ENCODE measurements around the gene GNAI3.

Gene GNAI3

DNA sequence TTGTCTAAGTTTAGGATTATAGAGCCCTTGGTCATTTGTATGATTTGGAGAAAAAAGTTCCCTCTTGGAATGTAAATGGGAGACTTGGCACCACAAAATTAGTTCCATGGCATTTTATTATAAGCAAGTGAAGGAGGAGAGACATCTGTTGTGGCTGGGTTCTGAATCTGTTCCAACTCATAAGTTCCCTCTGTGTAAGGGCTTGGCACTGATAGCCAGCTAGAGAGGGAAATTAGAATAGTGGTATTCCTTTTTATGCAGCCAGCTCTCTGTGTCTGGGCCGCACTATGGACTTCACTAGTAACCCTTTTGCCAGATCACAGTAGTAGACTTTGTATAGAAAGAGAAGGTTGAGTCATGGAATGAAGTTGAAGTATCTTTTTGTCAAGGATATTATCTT is 31.1 kb downstream of the GNAI3 start:
- no peak overlapping the region for H3K18ac ChIP-seq (ENCODE audit: low read length)
- DNase-seq (ENCODE audit: low spot score): no peak

DNA sequence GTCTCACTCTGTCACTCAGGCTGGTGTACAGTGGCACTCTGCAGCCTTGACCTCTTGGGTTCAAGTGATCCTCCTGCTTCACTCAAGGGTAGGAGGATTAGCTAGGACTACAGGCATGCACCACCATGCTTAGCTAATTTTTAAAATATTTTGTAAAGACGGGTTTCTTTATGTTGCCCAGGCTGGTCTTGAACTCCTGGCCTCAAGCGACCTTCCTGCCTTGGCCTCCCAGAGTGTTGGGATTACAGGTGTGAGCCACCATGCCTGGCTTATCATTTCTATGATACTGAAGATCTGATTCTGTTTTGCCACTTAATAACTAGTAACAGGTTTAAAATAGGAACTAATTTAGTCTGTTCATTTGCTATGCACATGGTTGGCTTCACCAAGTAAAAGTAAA is 33.6 kb downstream of the GNAI3 start:
- Histone ChIP-seq H3K23ac (ENCODE audit: low read depth, low read length, poor library complexity) (no peak overlapping the region), H3K18ac (ENCODE audit: low read length) (no peak overlapping the region), H3K36me3 (replicated peaks in 1 of 2; ENCODE audit: control insufficient read depth in 2 of 2, insufficient read depth in 2 of 2, low read length in 2 of 2) (peaks cover 5 to 93% of the 10 kb centered on the region in 2 donors), H2BK12ac (ENCODE audit: low read length) (no peak overlapping the region), H3K4me1 (ENCODE audit: control insufficient read depth in 2 of 2, insufficient read depth in 1 of 2, low read depth in 1 of 2, low read length in 2 of 2) (no peaks in the 10 kb centered on the region), H4K91ac (ENCODE audit: low read depth, low read length, poor library complexity) (no peak overlapping the region), H2AFZ (ENCODE audit: low read length) (no peak overlapping the region), H3K9me3 (replicated peaks in 1 of 2; ENCODE audit: control insufficient read depth in 2 of 2, insufficient read depth in 1 of 2, low read depth in 1 of 2, low read length in 2 of 2) (no peaks in the 10 kb centered on the region), H3K4ac (ENCODE audit: low read length) (no peak overlapping the region), H3K79me1 (ENCODE audit: low read depth, low read length) (peaks cover 1% of the 10 kb centered on the region), H3K9ac (ENCODE audit: low read depth, low read length, poor library complexity) (no peak overlapping the region), H2BK120ac (ENCODE audit: low read depth, low read length) (no peak overlapping the region), H2BK15ac (ENCODE audit: low read length) (no peak overlapping the region), H3K4me3 (ENCODE audit: low read length in 2 of 2) (no peak overlapping the region), H3K27me3 (ENCODE audit: control insufficient read depth in 3 of 3, insufficient read depth in 3 of 3, low read depth in 1 of 3, low read length in 3 of 3) (no peaks in the 10 kb centered on the region), H2AK5ac (ENCODE audit: low read depth, low read length) (no peak overlapping the region), H4K8ac (ENCODE audit: low read depth, low read length) (no peak overlapping the region), H2BK5ac (ENCODE audit: low read length) (no peak overlapping the region), H3K14ac (ENCODE audit: low read length) (no peak overlapping the region), H3K4me2 (ENCODE audit: insufficient read depth, low read length, poor library complexity, severe bottlenecking) (no peak overlapping the region), H3K27ac (replicated peaks; ENCODE audit: low read length) (no peak overlapping the region)
- WGBS, 2 donors (ENCODE audit: extremely low coverage in 2 of 2, insufficient read length in 2 of 2, insufficient replicate concordance in 1 of 2): no CpG with 5 or more reads among the region's 2 CpGs
- DNase-seq (ENCODE audit: low spot score): no peak

More for the DNA sequence above, 31.1 kb downstream of the GNAI3 start:
- no peak overlapping the region for H3K27ac ChIP-seq (replicated peaks; ENCODE audit: low read length)
- no peak overlapping the region for H4K8ac ChIP-seq (ENCODE audit: low read depth, low read length)
- H2BK12ac ChIP-seq (ENCODE audit: low read length): no peak overlapping the region
- H2AFZ ChIP-seq (ENCODE audit: low read length): no peak overlapping the region
- H3K4ac ChIP-seq (ENCODE audit: low read length): no peak overlapping the region
- no peak overlapping the region for H3K14ac ChIP-seq (ENCODE audit: low read length)
- H3K9ac ChIP-seq (ENCODE audit: low read depth, low read length, poor library complexity): no peak overlapping the region
- no peak overlapping the region for H3K4me3 ChIP-seq (ENCODE audit: low read length in 2 of 2)
- H3K4me1 ChIP-seq (ENCODE audit: control insufficient read depth in 2 of 2, insufficient read depth in 1 of 2, low read depth in 1 of 2, low read length in 2 of 2): no peaks in the 10 kb centered on the region
- WGBS, 2 donors (ENCODE audit: extremely low coverage in 2 of 2, insufficient read length in 2 of 2, insufficient replicate concordance in 1 of 2): no CpG with 5 or more reads among the region's 1 CpG
- H4K91ac ChIP-seq (ENCODE audit: low read depth, low read length, poor library complexity): no peak overlapping the region
- no peak overlapping the region for H3K4me2 ChIP-seq (ENCODE audit: insufficient read depth, low read length, poor library complexity, severe bottlenecking)
- H2BK120ac ChIP-seq (ENCODE audit: low read depth, low read length): no peak overlapping the region
- H3K27me3 ChIP-seq (ENCODE audit: control insufficient read depth in 3 of 3, insufficient read depth in 3 of 3, low read depth in 1 of 3, low read length in 3 of 3): no peaks in the 10 kb centered on the region
- H2AK5ac ChIP-seq (ENCODE audit: low read depth, low read length): no peak overlapping the region
- peaks cover 0 to 89% of the 10 kb centered on the region in 2 donors for H3K36me3 ChIP-seq (replicated peaks in 1 of 2; ENCODE audit: control insufficient read depth in 2 of 2, insufficient read depth in 2 of 2, low read length in 2 of 2)
- H2BK5ac ChIP-seq (ENCODE audit: low read length): no peak overlapping the region
- no peak overlapping the region for H2BK15ac ChIP-seq (ENCODE audit: low read length)
- no peak overlapping the region for H3K23ac ChIP-seq (ENCODE audit: low read depth, low read length, poor library complexity)
- no peaks in the 10 kb centered on the region for H3K9me3 ChIP-seq (replicated peaks in 1 of 2; ENCODE audit: control insufficient read depth in 2 of 2, insufficient read depth in 1 of 2, low read depth in 1 of 2, low read length in 2 of 2)
- peaks cover 1% of the 10 kb centered on the region for H3K79me1 ChIP-seq (ENCODE audit: low read depth, low read length)

DNA sequence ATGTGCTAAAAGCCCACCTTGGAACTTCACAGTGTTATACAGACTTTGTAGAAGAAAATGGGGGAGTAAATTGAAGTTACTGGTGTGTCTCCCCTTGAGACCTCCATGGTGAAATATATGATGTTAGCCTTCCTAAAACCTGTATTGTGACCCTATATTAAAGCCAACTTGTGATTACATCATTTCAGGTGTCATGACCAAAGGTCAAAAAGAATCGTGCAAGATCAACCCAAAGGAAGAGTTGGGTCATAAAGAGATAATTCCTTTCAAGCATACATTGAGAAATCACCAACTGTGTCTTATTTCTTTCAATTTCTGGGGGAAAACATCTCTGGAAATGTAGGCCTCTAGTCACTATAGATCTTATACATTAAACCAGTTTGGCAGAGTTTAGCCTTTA is 36.4 kb downstream of the GNAI3 start:
- H3K4me2 ChIP-seq (ENCODE audit: insufficient read depth, low read length, poor library complexity, severe bottlenecking): no peak overlapping the region
- H2BK12ac ChIP-seq (ENCODE audit: low read length): no peak overlapping the region
- H3K4me3 ChIP-seq (ENCODE audit: low read length in 2 of 2): no peak overlapping the region
- no peak overlapping the region for H2BK15ac ChIP-seq (ENCODE audit: low read length)
- no peak overlapping the region for H3K9ac ChIP-seq (ENCODE audit: low read depth, low read length, poor library complexity)
- H2AK5ac ChIP-seq (ENCODE audit: low read depth, low read length): no peak overlapping the region
- WGBS, 2 donors (ENCODE audit: extremely low coverage in 2 of 2, insufficient read length in 2 of 2, insufficient replicate concordance in 1 of 2): no CpG with 5 or more reads among the region's 1 CpG
- no peaks in the 10 kb centered on the region for H3K9me3 ChIP-seq (replicated peaks in 1 of 2; ENCODE audit: control insufficient read depth in 2 of 2, insufficient read depth in 1 of 2, low read depth in 1 of 2, low read length in 2 of 2)
- H3K36me3 ChIP-seq (replicated peaks in 1 of 2; ENCODE audit: control insufficient read depth in 2 of 2, insufficient read depth in 2 of 2, low read length in 2 of 2): peaks cover 8 to 95% of the 10 kb centered on the region in 2 donors
- H3K14ac ChIP-seq (ENCODE audit: low read length): no peak overlapping the region
- H4K8ac ChIP-seq (ENCODE audit: low read depth, low read length): no peak overlapping the region
- H3K18ac ChIP-seq (ENCODE audit: low read length): no peak overlapping the region
- no peak overlapping the region for H2BK5ac ChIP-seq (ENCODE audit: low read length)
- no peak overlapping the region for H3K27ac ChIP-seq (replicated peaks; ENCODE audit: low read length)
- no peak overlapping the region for H2BK120ac ChIP-seq (ENCODE audit: low read depth, low read length)
- H2AFZ ChIP-seq (ENCODE audit: low read length): no peak overlapping the region
- H3K79me1 ChIP-seq (ENCODE audit: low read depth, low read length): peaks cover 1% of the 10 kb centered on the region
- H3K27me3 ChIP-seq (ENCODE audit: control insufficient read depth in 3 of 3, insufficient read depth in 3 of 3, low read depth in 1 of 3, low read length in 3 of 3): no peaks in the 10 kb centered on the region
- H3K4me1 ChIP-seq (ENCODE audit: control insufficient read depth in 2 of 2, insufficient read depth in 1 of 2, low read depth in 1 of 2, low read length in 2 of 2): no peaks in the 10 kb centered on the region
- no peak overlapping the region for H4K91ac ChIP-seq (ENCODE audit: low read depth, low read length, poor library complexity)
- no peak for DNase-seq (ENCODE audit: low spot score)
- no peak overlapping the region for H3K23ac ChIP-seq (ENCODE audit: low read depth, low read length, poor library complexity)
- H3K4ac ChIP-seq (ENCODE audit: low read length): no peak overlapping the region

DNA sequence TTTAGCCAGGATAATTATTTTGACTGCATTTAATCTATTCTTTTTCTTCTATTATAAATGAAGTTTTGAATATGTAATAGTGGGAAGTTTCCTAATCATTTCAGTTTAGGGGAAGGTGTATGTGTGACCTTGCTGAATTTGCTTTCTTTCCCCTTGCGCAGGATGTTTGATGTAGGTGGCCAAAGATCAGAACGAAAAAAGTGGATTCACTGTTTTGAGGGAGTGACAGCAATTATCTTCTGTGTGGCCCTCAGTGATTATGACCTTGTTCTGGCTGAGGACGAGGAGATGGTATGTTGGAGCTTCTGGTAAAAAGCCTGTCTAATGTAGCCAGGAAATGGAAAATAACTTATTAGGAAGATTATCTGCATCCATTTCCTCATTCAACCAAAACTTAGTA is 37.6 kb downstream of the GNAI3 start:
- Histone ChIP-seq H2BK12ac (ENCODE audit: low read length) (no peak overlapping the region), H3K9me3 (replicated peaks in 1 of 2; ENCODE audit: control insufficient read depth in 2 of 2, insufficient read depth in 1 of 2, low read depth in 1 of 2, low read length in 2 of 2) (no peaks in the 10 kb centered on the region), H3K18ac (ENCODE audit: low read length) (no peak overlapping the region), H2BK5ac (ENCODE audit: low read length) (no peak overlapping the region), H2AFZ (ENCODE audit: low read length) (no peak overlapping the region), H3K4ac (ENCODE audit: low read length) (no peak overlapping the region), H3K4me3 (ENCODE audit: low read length in 2 of 2) (no peak overlapping the region), H2BK120ac (ENCODE audit: low read depth, low read length) (no peak overlapping the region), H2AK5ac (ENCODE audit: low read depth, low read length) (no peak overlapping the region), H4K91ac (ENCODE audit: low read depth, low read length, poor library complexity) (no peak overlapping the region), H3K36me3 (replicated peaks in 1 of 2; ENCODE audit: control insufficient read depth in 2 of 2, insufficient read depth in 2 of 2, low read length in 2 of 2) (peaks cover 8 to 95% of the 10 kb centered on the region in 2 donors), H3K27ac (replicated peaks; ENCODE audit: low read length) (no peak overlapping the region), H4K8ac (ENCODE audit: low read depth, low read length) (no peak overlapping the region), H2BK15ac (ENCODE audit: low read length) (no peak overlapping the region), H3K4me2 (ENCODE audit: insufficient read depth, low read length, poor library complexity, severe bottlenecking) (no peak overlapping the region), H3K23ac (ENCODE audit: low read depth, low read length, poor library complexity) (no peak overlapping the region), H3K4me1 (ENCODE audit: control insufficient read depth in 2 of 2, insufficient read depth in 1 of 2, low read depth in 1 of 2, low read length in 2 of 2) (no peaks in the 10 kb centered on the region), H3K79me1 (ENCODE audit: low read depth, low read length) (peaks cover 1% of the 10 kb centered on the region), H3K9ac (ENCODE audit: low read depth, low read length, poor library complexity) (no peak overlapping the region), H3K27me3 (ENCODE audit: control insufficient read depth in 3 of 3, insufficient read depth in 3 of 3, low read depth in 1 of 3, low read length in 3 of 3) (no peaks in the 10 kb centered on the region), H3K14ac (ENCODE audit: low read length) (no peak overlapping the region)
- WGBS, 2 donors (ENCODE audit: extremely low coverage in 2 of 2, insufficient read length in 2 of 2, insufficient replicate concordance in 1 of 2): no CpG with 5 or more reads among the region's 3 CpGs
- DNase-seq (ENCODE audit: low spot score): no peak
